Skeletal muscle satellite cell (primary cell): Measurements from ENCODE around the gene SYT9.

ENCODE experiments used
- H3K27me3 ChIP-seq: 2 replicates; pipeline ENCODE4 v1.7.0; 2013; ENCODE audit warnings: low read length; ENCODE audit not compliant: control insufficient read depth, insufficient read depth
- H3K36me3 ChIP-seq: 2 replicates; pipeline ENCODE4 v1.7.0; 2013; ENCODE audit warnings: mild to moderate bottlenecking, control low read depth, low read length; ENCODE audit not compliant: insufficient read depth
- H3K4me1 ChIP-seq: 2 replicates; pipeline ENCODE4 v1.7.0; 2013; ENCODE audit warnings: low read length; ENCODE audit not compliant: control insufficient read depth, insufficient read depth
- H3K4me2 ChIP-seq: 2 replicates; pipeline ENCODE4 v1.7.0; 2013; ENCODE audit warnings: mild to moderate bottlenecking, low read length
- H3K4me3 ChIP-seq: 2 replicates; pipeline ENCODE4 v1.7.0; 2013; ENCODE audit warnings: low read length
- H3K9ac ChIP-seq: 2 replicates; pipeline ENCODE4 v1.7.0; 2013; ENCODE audit warnings: mild to moderate bottlenecking, low read depth, low read length, moderate library complexity
- H3K9me3 ChIP-seq: replicated peaks from 2 replicates; pipeline ENCODE4 v1.7.0; 2013; ENCODE audit warnings: mild to moderate bottlenecking, control low read depth, low read length

SYT9 gene

DNA sequence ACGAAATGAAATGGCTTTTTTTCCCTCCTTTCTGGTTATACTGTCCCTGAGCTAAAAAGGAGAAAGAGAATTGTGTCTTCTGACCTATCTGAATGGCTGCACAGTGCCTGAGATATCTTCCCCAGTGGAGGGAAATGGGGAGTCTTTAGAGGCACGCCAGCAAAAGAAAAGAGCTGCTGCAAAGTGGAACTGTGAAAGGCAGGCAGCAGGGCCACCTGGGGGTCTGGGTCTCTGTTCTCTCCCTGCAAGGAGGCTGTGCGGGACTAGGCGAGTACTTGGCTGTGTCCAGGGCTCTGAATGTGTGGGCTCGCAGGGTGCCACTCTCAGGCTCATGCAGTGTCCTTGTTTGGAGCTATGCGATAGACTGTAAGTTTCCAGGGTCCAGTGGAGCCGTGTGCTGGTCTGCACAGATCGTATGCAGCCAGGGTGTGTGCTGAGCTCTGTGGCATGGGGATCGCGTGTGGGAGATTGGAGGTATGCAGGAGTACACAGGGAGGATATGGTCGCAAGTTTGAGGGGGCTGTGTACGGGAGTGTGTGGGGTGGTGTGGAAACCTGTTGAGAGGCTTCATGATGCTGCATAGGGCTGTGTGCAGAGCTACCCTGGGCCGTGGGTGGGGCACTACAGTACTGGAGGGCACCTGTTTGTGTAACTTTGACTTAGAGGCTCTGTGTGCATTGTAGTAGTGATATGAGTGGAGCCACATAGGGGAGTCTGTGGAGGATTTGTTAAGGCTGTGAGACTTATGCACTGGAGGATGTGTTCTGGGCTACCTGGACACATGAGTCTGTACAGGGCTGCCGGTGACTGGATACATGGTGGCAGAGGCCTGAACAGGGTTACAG lies 163.5 kb downstream of the SYT9 start:
- Histone ChIP-seq H3K36me3 (no peaks in the 10 kb centered on the region), H3K4me2 (no peak overlapping the region), H3K4me1 (no peaks in the 10 kb centered on the region), H3K27me3 (no peaks in the 10 kb centered on the region), H3K9ac (no peak overlapping the region), H3K9me3 (no peaks in the 10 kb centered on the region), H3K4me3 (no peak overlapping the region)

- no peak overlapping the region for H3K4me3 ChIP-seq
- no peaks in the 10 kb centered on the region for H3K9me3 ChIP-seq
- H3K27me3 ChIP-seq: no peaks in the 10 kb centered on the region
- no peak overlapping the region for H3K4me2 ChIP-seq
- no peak overlapping the region for H3K9ac ChIP-seq
- no peaks in the 10 kb centered on the region for H3K4me1 ChIP-seq
- H3K36me3 ChIP-seq: no peaks in the 10 kb centered on the region
Measured at GRCh38 chr11:7416080-7416479, 164.4 kb downstream of the SYT9 start.

- H3K4me3 ChIP-seq: no peak overlapping the region
- H3K27me3 ChIP-seq: no peaks in the 10 kb centered on the region
- H3K36me3 ChIP-seq: no peaks in the 10 kb centered on the region
- no peaks in the 10 kb centered on the region for H3K4me1 ChIP-seq
- no peak overlapping the region for H3K4me2 ChIP-seq
- no peak overlapping the region for H3K9ac ChIP-seq
- no peaks in the 10 kb centered on the region for H3K9me3 ChIP-seq
Measured at GRCh38 chr11:7417328-7417727, 165.6 kb downstream of the SYT9 start.

- no peak overlapping the region for H3K4me2 ChIP-seq
- H3K9me3 ChIP-seq: no peaks in the 10 kb centered on the region
- no peaks in the 10 kb centered on the region for H3K4me1 ChIP-seq
- H3K9ac ChIP-seq: no peak overlapping the region
- no peaks in the 10 kb centered on the region for H3K36me3 ChIP-seq
- no peaks in the 10 kb centered on the region for H3K27me3 ChIP-seq
- H3K4me3 ChIP-seq: no peak overlapping the region
Measured at GRCh38 chr11:7418061-7418460, 166.4 kb downstream of the SYT9 start.

- no peaks in the 10 kb centered on the region for H3K27me3 ChIP-seq
- H3K4me2 ChIP-seq: no peak overlapping the region
- no peak overlapping the region for H3K9ac ChIP-seq
- no peaks in the 10 kb centered on the region for H3K36me3 ChIP-seq
- H3K4me1 ChIP-seq: no peaks in the 10 kb centered on the region
- no peak overlapping the region for H3K4me3 ChIP-seq
- H3K9me3 ChIP-seq: no peaks in the 10 kb centered on the region
Measured at GRCh38 chr11:7418906-7419305, 167.2 kb downstream of the SYT9 start.

DNA sequence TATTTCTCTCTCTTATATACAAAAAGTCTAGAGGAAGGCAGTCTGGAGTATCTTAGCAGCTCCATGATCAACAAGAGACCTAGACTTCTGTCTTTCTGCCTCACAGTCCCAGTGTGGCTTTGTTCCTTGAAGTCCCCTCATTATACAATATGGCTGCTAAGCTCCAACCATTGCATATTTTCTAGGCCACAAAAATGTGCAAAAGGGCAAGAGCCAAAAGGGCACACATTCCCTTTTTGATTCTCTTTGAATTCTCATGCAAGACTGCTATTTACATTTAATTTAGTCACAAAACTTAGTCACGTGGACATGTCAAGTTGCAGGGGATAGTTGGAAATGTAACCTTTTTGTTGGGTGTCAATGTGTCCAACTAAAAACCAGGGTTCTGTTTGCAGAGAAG lies 169.4 kb downstream of the SYT9 start:
- no peak overlapping the region for H3K4me2 ChIP-seq
- H3K9ac ChIP-seq: no peak overlapping the region
- H3K27me3 ChIP-seq: no peaks in the 10 kb centered on the region
- H3K4me3 ChIP-seq: no peak overlapping the region
- no peaks in the 10 kb centered on the region for H3K4me1 ChIP-seq
- H3K9me3 ChIP-seq: no peaks in the 10 kb centered on the region
- H3K36me3 ChIP-seq: no peaks in the 10 kb centered on the region

DNA sequence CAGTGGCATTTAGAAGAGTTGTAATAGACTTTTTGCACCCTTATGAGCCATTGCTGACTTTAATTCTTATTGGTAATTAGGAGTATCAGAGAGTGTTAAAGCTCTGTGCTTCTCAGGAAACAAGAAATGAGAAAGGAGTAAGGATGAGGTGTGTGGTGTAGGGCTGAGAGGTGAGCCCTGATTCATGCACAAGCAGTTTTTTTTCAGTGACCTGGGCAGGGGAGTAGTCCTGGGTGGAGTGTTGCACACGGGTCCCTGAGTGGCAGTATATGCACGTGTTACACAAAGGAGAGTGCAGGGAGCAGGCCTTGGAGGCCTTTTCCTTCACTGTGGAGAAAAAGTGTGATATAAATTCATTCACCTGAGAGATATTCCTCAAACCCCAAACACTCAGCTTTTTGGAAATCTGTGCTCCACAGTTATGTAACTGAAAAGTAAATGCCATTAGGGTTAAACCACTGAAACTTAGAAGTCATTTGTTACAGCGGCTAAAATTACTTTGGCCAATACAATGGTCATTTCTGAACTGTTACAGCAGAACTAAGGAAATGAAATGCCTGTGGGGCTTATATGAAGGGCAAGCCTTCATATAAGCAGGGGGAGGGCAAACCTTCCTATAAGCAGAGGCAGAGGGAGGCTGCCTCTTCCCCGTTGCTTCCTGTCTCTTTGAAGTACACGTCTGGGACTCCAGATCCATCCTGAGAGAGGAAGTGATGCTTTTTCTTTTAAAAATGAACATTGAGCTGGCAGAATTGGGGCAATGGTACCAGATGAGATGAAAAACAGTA lies 171.0 kb downstream of the SYT9 start:
- no peak overlapping the region for H3K4me3 ChIP-seq
- H3K9me3 ChIP-seq: no peaks in the 10 kb centered on the region
- H3K27me3 ChIP-seq: no peaks in the 10 kb centered on the region
- no peak overlapping the region for H3K4me2 ChIP-seq
- H3K9ac ChIP-seq: no peak overlapping the region
- no peaks in the 10 kb centered on the region for H3K36me3 ChIP-seq
- H3K4me1 ChIP-seq: no peaks in the 10 kb centered on the region

GRCh38 chr11:7423946-7424345 lies 172.2 kb downstream of the SYT9 start:
- no peaks in the 10 kb centered on the region for H3K9me3 ChIP-seq
- no peak overlapping the region for H3K4me2 ChIP-seq
- H3K9ac ChIP-seq: no peak overlapping the region
- no peaks in the 10 kb centered on the region for H3K4me1 ChIP-seq
- H3K27me3 ChIP-seq: no peaks in the 10 kb centered on the region
- H3K36me3 ChIP-seq: no peaks in the 10 kb centered on the region
- H3K4me3 ChIP-seq: no peak overlapping the region

DNA sequence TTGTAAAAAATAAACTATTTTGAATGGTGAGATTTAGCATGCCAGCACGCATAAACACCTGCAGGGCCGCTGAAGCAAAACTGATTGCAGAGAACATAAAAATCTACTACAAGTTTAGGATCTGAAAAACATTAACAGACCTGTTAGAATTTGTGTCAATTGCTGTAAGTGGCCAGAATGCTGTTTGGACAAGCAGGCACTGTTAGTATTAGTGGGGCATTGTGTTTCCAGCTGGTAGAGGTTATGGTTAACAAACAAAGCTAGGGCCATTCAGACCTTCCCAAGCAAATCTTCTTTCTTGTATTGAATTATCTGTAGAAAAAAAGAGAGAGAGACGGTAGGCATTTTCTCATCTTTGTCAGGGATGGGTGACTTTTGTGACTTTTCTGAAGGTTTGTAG lies 176.0 kb downstream of the SYT9 start:
- H3K27me3 ChIP-seq: no peaks in the 10 kb centered on the region

GRCh38 chr11:7428196-7428595 lies 176.5 kb downstream of the SYT9 start:
- H3K4me3 ChIP-seq: no peak overlapping the region
- H3K36me3 ChIP-seq: no peaks in the 10 kb centered on the region
- H3K9me3 ChIP-seq: no peaks in the 10 kb centered on the region
- H3K27me3 ChIP-seq: no peaks in the 10 kb centered on the region
- H3K4me2 ChIP-seq: no peak overlapping the region
- H3K9ac ChIP-seq: no peak overlapping the region
- H3K4me1 ChIP-seq: no peaks in the 10 kb centered on the region

More for the DNA sequence above, 176.0 kb downstream of the SYT9 start:
- Histone ChIP-seq H3K4me2 (no peak overlapping the region), H3K36me3 (no peaks in the 10 kb centered on the region), H3K4me3 (no peak overlapping the region), H3K9ac (no peak overlapping the region), H3K4me1 (no peaks in the 10 kb centered on the region), H3K9me3 (no peaks in the 10 kb centered on the region)

DNA sequence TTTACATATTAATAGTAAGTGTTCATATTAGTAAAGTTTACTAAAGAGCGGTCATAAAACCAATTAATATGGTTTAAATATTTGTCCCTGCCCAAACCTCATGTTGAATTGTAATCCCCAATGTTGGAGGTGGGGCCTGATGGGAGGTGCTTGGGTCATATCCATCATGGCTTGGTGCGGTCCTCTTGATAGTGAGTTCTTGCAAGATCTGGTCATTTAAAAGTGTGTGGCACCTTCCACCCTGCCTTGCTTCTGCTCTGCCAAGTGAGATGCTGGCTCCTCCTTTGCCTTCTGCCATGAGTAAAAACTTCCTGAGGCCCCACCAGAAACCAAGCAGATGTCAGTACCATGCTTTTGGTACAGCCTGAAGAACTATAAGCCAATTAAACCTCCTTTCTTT lies 178.8 kb downstream of the SYT9 start:
- H3K4me2 ChIP-seq: no peak overlapping the region
- no peak overlapping the region for H3K9ac ChIP-seq
- no peak overlapping the region for H3K4me3 ChIP-seq
- H3K9me3 ChIP-seq: no peaks in the 10 kb centered on the region
- no peaks in the 10 kb centered on the region for H3K4me1 ChIP-seq
- no peaks in the 10 kb centered on the region for H3K27me3 ChIP-seq
- H3K36me3 ChIP-seq: no peaks in the 10 kb centered on the region
